ENCODE results near the gene ABLIM3. TPM values are rescaled to one million over a fixed set of nuclear protein-coding genes. Genes with fewer than 3 reads are reported as not detected.

ABLIM3 gene
- total and polyA plus RNA-seq, 2 of the 13 experiments (the other 11 are each of a cell fraction or from before 2014, with no cell fraction given), result 0.53 to 6.3 TPM

DNA sequence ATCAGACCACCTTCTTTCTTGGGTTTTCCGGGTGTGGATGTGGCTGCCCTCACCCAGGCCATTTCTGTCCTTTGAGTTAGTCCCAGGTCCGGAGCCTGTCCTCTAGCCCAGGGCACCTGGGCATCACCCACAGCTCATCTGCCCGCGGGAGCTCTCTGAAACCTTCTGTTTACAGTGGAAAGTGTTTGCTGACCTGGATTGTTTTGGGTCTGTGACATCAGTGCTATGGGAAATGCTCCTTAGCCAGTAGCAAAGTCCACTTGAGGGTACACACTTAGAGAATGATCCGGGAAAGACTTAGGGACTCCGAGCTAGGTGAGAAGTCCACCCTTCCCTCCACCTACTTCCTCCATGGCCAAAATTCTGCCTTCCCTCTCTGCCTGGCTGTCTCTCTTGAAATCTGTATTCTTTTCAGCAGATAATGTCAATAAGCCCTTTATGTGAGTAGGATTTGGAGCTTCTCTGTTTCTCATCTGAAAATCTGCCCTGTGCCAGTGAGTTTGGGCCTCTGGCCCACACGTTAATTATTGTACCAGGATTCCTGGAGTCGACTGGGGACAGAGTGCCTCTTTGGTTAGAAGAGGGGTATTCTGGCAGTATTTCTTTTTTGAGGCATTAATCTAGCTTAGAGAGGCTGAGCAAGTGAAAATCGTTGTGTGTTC lies 19.9 kb downstream of the ABLIM3 start (continued):
- 0 out of 2 replicates have a peak, but pooled peaks have one; percentile 70 for TF ChIP-seq ZNF788 (CRISPR knock-in tag; IDR thresholded peaks at IDR 0.05; ENCODE audit: borderline replicate concordance)
- TF ChIP-seq BRCA1 (CRISPR knock-in tag; IDR thresholded peaks at IDR 0.05), result no peak
- TF ChIP-seq, protein P1, sequence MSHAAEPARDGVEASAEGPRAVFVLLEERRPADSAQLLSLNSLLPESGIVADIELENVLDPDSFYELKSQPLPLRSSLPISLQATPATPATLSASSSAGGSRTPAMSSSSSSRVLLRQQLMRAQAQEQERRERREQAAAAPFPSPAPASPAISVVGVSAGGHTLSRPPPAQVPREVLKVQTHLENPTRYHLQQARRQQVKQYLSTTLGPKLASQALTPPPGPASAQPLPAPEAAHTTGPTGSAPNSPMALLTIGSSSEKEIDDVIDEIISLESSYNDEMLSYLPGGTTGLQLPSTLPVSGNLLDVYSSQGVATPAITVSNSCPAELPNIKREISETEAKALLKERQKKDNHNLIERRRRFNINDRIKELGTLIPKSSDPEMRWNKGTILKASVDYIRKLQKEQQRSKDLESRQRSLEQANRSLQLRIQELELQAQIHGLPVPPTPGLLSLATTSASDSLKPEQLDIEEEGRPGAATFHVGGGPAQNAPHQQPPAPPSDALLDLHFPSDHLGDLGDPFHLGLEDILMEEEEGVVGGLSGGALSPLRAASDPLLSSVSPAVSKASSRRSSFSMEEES (CRISPR knock-in tag; IDR thresholded peaks at IDR 0.05), result 0 out of 2 replicates have a peak, but pooled peaks have one; percentile 29
- TF ChIP-seq, protein P2, sequence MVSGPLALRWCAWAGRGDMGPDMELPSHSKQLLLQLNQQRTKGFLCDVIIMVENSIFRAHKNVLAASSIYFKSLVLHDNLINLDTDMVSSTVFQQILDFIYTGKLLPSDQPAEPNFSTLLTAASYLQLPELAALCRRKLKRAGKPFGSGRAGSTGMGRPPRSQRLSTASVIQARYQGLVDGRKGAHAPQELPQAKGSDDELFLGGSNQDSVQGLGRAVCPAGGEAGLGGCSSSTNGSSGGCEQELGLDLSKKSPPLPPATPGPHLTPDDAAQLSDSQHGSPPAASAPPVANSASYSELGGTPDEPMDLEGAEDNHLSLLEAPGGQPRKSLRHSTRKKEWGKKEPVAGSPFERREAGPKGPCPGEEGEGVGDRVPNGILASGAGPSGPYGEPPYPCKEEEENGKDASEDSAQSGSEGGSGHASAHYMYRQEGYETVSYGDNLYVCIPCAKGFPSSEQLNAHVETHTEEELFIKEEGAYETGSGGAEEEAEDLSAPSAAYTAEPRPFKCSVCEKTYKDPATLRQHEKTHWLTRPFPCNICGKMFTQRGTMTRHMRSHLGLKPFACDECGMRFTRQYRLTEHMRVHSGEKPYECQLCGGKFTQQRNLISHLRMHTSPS (CRISPR knock-in tag; IDR thresholded peaks at IDR 0.05; ENCODE audit: low read depth), result peak; percentile 82
- TF ChIP-seq, protein P3, sequence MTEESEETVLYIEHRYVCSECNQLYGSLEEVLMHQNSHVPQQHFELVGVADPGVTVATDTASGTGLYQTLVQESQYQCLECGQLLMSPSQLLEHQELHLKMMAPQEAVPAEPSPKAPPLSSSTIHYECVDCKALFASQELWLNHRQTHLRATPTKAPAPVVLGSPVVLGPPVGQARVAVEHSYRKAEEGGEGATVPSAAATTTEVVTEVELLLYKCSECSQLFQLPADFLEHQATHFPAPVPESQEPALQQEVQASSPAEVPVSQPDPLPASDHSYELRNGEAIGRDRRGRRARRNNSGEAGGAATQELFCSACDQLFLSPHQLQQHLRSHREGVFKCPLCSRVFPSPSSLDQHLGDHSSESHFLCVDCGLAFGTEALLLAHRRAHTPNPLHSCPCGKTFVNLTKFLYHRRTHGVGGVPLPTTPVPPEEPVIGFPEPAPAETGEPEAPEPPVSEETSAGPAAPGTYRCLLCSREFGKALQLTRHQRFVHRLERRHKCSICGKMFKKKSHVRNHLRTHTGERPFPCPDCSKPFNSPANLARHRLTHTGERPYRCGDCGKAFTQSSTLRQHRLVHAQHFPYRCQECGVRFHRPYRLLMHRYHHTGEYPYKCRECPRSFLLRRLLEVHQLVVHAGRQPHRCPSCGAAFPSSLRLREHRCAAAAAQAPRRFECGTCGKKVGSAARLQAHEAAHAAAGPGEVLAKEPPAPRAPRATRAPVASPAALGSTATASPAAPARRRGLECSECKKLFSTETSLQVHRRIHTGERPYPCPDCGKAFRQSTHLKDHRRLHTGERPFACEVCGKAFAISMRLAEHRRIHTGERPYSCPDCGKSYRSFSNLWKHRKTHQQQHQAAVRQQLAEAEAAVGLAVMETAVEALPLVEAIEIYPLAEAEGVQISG (CRISPR knock-in tag; IDR thresholded peaks at IDR 0.05), result no peak
- peak; percentile 79; the same call in 1 of the 2 replicates for TF ChIP-seq NCOR1 (IDR thresholded peaks at IDR 0.05; ENCODE audit: borderline replicate concordance, low read length)
- TF ChIP-seq, protein P4, sequence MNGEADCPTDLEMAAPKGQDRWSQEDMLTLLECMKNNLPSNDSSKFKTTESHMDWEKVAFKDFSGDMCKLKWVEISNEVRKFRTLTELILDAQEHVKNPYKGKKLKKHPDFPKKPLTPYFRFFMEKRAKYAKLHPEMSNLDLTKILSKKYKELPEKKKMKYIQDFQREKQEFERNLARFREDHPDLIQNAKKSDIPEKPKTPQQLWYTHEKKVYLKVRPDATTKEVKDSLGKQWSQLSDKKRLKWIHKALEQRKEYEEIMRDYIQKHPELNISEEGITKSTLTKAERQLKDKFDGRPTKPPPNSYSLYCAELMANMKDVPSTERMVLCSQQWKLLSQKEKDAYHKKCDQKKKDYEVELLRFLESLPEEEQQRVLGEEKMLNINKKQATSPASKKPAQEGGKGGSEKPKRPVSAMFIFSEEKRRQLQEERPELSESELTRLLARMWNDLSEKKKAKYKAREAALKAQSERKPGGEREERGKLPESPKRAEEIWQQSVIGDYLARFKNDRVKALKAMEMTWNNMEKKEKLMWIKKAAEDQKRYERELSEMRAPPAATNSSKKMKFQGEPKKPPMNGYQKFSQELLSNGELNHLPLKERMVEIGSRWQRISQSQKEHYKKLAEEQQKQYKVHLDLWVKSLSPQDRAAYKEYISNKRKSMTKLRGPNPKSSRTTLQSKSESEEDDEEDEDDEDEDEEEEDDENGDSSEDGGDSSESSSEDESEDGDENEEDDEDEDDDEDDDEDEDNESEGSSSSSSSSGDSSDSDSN (CRISPR knock-in tag; IDR thresholded peaks at IDR 0.05), result peak; percentile 38; the same call in 1 of the 2 replicates
- 0 out of 2 replicates have a peak, but pooled peaks have one; percentile 30 for TF ChIP-seq MIXL1 (CRISPR knock-in tag; IDR thresholded peaks at IDR 0.05)
- no peak for TF ChIP-seq PAF1 (CRISPR knock-in tag; IDR thresholded peaks at IDR 0.05)
- TF ChIP-seq, protein P5, sequence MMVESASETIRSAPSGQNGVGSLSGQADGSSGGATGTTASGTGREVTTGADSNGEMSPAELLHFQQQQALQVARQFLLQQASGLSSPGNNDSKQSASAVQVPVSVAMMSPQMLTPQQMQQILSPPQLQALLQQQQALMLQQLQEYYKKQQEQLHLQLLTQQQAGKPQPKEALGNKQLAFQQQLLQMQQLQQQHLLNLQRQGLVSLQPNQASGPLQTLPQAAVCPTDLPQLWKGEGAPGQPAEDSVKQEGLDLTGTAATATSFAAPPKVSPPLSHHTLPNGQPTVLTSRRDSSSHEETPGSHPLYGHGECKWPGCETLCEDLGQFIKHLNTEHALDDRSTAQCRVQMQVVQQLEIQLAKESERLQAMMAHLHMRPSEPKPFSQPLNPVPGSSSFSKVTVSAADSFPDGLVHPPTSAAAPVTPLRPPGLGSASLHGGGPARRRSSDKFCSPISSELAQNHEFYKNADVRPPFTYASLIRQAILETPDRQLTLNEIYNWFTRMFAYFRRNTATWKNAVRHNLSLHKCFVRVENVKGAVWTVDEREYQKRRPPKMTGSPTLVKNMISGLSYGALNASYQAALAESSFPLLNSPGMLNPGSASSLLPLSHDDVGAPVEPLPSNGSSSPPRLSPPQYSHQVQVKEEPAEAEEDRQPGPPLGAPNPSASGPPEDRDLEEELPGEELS (CRISPR knock-in tag; IDR thresholded peaks at IDR 0.05), result peak; percentile 80; the same call in 1 of the 2 replicates
- no peak for TF ChIP-seq ZNF660 (CRISPR knock-in tag; IDR thresholded peaks at IDR 0.05; ENCODE audit: borderline replicate concordance, low read depth)
- peak; percentile 68; the same call in 1 of the 2 replicates for TF ChIP-seq DNMT3B (CRISPR knock-in tag; conservative IDR thresholded peaks at IDR 0.05)
- TF ChIP-seq FOXO1 (CRISPR knock-in tag; IDR thresholded peaks at IDR 0.05), result peak; percentile 90
- TF ChIP-seq SOX6 (IDR thresholded peaks at IDR 0.05), result no peak
- peak; percentile 81 for TF ChIP-seq SOX6 (CRISPR knock-in tag; IDR thresholded peaks at IDR 0.05)
- peak; percentile 85 for TF ChIP-seq GATAD2A (CRISPR knock-in tag; IDR thresholded peaks at IDR 0.05)
- TF ChIP-seq FOXJ3 (CRISPR knock-in tag; IDR thresholded peaks at IDR 0.05; ENCODE audit: borderline replicate concordance), result peak; percentile 55; the same call in 1 of the 2 replicates
- peak; percentile 84 for TF ChIP-seq ELF3 (CRISPR knock-in tag; IDR thresholded peaks at IDR 0.05)
- no peak for TF ChIP-seq ZNF441 (CRISPR knock-in tag; IDR thresholded peaks at IDR 0.05; ENCODE audit: borderline replicate concordance)
